D341Med (cell line): ENCODE measurements around the gene U2AF1L4.
A peak's percentile ranks its signal among the peaks of the same experiment; 100 is the strongest.

ENCODE experiments used
- DNase-seq: peaks from one replicate; pipeline ENCODE4 v3.0.0; 2012; ENCODE audit warnings: low spot score

U2AF1L4 gene

DNA sequence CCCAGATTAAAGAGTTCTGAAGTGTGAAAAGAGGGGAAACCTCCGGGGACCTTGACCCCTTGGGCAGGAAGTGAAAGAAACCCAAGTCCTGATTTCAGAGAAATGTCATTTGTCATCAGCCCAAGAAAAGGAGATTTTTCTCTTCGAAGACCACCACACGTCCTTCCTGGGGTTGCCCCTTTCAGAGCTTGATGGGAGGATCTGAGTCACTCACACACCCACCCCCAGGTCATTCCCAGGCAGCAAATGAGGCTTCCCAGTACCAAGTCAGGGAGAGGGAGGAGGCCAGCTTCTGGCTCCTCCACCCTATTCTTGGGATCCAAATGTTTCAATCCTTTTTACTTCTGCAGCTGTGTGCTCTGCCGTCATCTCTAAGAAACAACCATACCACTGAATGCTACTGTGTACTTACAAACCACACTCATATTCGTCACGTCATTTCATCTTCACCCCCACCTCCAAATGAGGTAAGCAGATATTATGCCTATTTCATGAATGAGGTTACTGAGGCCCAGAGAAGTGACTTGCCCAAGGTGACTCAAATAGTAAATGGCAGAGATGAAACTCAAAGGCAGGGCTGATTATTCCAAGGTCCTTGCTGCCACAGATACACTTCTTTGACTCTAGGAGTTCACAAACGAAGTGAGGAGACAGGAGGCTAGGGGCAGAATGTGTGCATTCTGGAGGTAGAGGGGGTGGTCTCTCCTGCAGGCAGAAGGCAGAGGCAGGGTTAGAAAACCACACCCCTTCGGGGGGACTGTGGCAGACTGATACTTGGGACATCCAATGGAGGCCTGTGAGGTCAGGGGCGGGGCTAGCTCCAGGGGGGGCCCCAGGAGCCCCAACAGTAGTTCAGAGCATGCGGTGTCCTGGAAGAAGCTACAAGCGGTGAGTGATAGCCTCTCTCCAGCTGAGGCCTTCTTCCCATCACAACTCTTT is 32.4 kb downstream of the U2AF1L4 start:
- no peak for DNase-seq

DNA sequence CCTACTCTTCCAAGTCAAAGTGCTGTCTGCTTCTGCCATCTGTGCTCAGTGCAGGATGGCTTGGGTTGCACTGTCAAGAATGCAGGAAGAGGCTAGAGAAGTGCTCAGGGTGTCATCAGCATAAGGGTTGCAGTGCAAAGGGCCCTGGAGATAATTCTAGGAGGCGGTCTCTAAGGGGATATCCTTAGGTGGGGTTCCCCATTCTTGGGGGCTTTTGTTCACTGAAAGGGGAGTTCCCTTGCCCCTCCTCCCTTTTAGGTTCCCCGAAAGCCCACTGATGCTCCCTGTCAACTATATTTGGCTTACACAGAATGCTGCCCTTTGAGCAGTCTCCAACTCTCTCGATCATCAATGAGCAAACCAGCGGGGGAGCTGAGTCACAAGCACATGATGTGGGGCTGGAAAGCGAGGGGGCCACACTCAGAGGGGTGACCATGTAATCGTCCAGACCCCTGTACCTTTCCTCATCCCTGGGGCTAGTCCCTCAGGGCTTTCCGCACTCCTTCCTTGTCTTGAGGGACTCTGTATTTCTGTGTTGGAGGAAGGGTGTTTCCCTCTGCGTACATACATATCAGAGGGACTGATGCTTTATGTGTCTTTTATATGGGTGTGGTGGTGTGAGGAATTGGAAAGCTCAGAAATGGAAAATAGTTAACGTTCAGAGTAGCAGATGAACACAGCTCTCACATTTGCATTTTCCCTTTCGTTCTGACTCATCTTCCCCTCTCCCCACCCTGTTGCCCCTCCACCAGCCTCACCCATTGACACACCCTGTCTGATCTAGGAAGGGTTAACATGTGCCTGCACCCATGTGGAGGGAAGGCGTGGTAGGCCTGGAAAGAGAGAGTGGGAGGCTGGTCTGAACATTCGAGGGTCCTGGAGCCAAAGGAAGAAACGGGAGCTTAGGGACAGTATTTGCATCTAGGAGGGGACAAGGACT is 34.2 kb downstream of the U2AF1L4 start:
- no peak for DNase-seq

DNA sequence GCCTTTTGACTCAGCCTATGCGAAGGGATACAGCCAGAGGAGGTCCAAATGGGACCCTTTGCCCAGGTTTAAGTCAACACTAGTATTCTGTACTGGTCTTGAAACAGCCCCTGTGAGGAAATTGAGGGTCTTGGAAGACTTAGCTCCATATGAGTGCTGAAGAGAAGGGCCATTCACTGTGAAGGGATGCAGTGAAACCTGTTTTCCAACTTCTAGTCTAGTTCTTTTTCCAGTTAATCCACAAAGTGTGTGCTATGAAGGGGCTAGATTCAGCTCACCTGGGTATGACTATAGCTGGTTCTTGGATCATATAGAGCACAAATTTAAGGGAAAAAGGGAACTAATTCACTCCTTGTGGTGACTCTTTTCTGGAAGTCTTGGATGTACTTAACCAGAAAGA is 36.8 kb downstream of the U2AF1L4 start:
- DNase-seq = no peak

DNA sequence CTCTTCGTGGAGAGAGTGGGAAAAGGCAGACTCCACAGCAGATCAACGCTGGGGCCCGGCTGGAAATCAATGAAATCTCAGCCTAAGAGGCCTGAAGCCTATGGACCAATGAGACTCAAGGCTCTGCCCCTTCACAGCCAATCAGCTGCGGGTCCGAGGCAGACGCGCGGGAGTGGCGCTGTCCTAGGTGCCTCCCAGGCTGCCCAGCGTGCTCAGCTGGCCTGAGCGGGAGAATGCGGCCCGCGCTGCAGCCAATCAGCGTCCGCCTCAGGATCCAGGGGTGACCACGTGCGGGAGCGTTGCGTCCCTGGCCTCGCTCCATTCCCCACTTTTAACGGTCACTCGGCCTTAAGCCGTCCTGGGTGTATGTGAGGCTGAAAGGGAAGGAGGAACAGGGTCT is 41.0 kb downstream of the U2AF1L4 start, which contains the start of gene ZBTB32:
Gene ZBTB32 (plus strand): TSS at position 341 of the 400 bp plus-strand sequence. CDS start 10,069 bp downstream, outside the sequence.
- no peak for DNase-seq

DNA sequence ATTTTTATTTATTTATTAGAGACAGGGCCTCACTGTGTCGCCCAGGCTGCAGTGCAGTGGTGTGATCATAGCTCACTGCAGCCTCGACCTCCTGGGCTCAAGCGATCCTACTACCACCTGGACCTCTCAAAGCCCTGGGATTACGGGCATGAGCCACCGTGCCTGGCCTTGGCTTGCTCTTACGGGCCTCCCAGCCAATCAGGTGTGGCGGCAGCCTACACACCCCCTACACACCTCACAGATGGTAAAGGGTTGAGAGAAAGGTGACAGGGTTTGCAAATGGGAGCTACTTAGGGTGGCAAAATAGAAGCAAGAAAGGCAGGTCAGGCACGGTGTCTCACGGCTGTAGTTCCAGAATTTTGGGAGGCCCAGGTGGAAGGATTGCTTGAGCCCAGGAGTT is 41.9 kb downstream of the U2AF1L4 start:
- no peak for DNase-seq

DNA sequence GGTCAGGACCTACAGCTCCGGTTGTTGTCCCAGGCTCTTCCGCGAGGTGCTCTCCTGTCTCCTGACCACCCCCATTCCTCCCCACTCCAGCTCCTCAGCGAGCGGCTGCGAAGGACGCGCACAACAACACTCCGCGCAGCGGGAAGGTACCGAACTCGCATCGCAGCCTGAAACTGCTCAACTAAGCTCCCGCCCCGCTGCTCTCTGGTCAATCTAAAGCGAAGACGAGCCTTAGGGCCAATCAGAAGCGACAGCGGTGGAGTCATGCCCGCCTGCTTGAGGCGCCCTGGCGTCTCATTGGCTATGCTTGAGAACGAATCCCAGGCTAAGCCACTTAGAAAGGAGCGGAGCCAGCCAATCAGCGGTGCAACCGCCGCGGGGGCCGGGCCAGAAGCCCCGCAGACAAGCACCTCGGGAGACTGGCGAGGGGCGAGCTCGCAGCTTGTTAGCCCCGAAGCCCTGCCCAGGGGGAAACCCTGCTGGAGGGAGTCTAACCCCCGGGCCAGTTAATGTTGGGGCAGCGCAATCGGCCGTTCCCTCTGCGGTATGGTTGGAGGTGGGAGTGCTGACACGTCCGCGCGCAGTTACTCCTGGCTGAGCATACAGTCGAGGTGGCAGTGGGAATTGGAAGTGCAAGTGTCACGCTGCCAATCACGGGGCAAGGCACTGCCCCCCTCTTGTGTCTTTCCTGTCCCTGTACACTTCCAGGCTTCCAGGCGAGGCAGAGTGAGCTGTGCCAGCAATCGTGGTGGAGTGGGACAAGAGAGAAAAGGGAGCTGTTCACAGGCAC is 42.8 kb downstream of the U2AF1L4 start:
- DNase-seq = peak; percentile 98

DNA sequence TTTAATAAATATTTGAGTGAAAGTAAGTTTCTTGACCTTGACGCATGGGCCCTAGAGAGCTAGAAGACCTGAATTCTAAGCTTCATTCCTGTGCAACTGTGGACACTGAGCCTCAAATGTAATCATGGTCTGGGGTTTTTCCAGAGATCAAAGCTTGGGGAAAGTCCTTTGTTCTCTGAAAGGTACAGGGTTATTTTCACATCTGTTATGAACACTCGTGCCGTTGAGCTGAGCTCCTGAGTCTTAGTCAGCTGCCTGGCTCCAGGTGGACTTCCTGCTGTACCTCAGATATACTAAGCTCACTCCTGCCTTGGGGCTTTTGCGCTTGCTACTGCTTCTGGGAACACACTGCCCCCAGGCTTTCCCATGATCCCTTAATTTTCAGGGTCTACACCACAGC is 48.4 kb downstream of the U2AF1L4 start:
- no peak for DNase-seq

DNA sequence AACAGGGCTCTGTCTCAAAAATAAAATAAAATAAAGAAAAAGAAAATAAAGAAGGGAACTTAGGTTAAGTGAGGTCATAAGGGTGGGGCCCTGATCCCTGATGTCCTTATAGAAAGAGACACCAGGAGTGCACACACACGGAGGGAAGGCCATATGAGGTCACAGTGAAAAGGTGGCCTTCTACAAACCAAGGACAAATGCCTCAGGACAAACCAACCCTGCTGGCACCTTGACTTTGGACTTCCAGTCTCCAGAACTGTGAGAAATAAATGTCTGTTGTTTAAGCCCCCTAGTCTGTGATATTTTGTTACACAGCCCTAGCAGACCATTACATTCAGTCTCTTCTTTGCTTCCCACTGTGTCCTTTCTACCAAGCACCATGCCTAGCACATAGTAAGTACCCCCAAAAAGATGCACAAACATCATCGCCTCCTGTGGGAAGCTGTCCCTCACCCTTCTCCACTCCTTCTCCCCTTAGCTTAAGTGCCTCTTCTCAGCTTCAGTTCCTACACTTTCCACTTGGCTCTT is 49.3 kb downstream of the U2AF1L4 start:
- no peak for DNase-seq

DNA sequence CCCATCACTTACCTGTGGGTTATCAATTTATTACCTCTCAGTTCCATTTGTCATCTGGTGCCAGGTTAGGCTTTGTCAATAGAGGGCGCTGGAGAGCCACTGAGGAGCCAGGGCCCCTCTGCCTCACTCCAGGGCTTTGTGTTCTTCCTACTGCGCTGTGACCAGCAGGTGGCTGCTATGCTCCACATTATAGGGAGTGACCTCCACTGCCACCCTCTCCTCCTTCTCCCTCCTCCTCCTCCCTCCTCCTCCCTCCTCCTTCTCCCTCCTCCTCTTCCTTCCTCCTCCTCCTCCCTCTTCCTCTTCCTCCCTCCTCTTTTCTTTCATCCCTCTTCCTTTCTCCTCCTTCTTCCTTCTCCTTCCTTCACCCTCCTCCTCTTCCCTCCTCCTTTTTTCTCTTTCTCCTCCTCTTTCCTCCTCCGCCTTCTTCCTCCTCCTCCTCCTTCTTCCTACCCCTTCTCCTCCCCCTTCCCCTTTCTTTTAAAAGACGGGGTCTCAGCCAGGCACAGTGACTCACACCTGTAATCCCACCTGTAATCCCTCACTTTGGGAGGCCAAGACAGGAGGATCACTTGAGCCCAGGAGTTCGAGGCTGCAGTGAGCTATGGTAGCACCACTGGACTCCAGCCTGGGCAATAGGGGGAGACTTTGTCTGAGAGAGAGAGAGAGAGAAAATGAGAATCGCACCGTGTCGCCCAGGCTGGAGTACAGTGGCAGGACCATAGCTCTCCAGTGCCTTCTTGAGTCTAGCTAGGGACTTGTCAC is 51.2 kb downstream of the U2AF1L4 start:
- DNase-seq = peak; percentile 91

DNA sequence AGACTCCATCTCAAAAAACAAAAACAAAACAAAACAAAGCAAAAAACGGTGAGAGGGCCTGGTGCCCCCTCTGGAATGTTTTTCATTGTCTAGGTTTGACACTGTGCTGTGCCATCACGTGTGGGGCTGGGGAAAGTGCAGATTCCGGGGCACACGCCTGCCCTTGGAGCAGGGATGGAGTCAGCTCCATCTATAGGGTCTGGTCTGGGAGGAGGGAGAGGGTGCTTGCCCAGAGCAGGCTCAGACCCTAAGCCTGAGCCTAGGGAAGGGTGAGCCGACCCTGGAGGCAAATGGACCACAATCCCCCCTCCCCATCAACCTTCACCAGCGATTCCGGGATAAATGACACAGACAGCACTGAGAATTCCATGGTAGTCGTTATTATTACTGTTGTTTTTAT is 51.8 kb downstream of the U2AF1L4 start:
- DNase-seq = no peak
